ENCODE data around the gene TP63.

TP63 gene

DNA sequence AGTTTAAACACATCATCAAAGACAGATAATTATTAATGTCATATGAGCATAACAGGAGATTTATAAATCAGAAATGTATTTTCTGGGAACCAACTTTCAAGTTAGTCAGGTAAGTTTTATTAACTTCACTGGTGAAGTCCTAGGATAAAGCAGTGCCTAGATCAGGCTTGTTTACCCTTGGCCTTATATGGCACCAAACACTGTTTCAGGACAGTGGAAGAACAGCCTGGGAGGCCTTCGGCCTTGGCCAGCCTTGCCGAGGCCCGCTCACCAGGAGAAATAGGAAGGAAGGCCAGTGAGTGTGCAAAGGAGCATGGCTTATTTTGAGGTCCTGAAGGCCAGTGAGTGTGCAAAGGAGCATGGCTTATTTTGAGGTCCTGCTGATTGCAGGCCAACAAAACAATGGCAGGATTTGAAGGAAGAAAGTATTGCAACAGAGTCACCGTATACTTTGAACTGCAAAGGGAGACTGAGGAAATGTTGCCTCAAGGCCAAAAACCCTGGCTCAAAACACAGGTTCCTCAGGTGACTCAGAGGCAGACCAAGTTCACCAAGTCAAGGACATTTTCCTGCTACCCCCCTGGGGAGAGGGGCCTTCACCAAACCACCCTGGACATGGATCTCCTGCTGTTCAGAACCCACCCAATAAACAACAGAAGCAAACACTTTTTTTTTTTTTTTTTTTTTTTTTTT, 174.3 kb downstream of the TP63 start:
- TF ChIP-seq, protein P1, sequence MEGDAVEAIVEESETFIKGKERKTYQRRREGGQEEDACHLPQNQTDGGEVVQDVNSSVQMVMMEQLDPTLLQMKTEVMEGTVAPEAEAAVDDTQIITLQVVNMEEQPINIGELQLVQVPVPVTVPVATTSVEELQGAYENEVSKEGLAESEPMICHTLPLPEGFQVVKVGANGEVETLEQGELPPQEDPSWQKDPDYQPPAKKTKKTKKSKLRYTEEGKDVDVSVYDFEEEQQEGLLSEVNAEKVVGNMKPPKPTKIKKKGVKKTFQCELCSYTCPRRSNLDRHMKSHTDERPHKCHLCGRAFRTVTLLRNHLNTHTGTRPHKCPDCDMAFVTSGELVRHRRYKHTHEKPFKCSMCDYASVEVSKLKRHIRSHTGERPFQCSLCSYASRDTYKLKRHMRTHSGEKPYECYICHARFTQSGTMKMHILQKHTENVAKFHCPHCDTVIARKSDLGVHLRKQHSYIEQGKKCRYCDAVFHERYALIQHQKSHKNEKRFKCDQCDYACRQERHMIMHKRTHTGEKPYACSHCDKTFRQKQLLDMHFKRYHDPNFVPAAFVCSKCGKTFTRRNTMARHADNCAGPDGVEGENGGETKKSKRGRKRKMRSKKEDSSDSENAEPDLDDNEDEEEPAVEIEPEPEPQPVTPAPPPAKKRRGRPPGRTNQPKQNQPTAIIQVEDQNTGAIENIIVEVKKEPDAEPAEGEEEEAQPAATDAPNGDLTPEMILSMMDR (conservative IDR thresholded peaks at IDR 0.05; ENCODE audit: low read depth, low read length) = no peak
- no peak for DNase-seq (ENCODE audit: low read depth)
- no peak overlapping the region for H3K4me3 ChIP-seq (ENCODE audit: low read length)

DNA sequence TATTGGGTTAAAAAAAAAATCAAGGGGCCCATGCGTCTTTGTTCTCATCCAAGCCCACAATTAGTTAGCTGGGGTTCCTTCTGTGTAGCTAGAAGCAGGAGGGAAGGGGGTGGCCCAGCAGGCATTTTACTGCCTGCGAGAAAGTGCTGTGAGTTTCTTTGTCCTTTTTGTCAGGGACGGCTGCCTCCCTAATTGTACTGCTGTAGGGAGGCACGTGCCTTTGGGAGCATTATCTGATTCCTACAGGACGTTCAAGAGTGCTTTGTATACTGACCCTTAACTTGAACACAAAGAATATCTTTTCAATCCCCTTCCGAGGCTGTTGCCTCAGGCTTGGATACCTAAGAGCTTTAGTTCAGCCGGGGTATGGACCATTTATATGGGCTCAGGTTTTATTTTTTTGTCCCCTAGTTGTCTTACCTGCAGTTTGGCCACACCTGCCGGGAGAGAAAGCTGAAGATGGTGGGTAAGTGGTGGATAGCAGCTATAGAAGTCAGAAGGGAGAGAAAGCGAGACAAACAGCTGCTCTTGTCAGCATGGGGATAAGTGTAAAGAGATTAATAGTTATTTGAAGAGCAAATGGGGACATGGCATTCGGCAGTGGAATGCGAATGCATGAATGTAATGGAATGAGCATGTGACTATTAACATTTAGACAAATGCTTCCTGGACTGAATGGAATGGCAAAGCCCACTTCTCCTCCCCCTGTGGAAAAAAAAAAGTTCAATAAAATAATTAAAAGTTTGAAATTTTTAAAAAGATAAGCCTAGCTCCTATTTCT, 175.2 kb downstream of the TP63 start:
- peak; percentile 88 for DNase-seq (ENCODE audit: low read depth)
- peak overlapping the region; percentile 7 for H3K4me3 ChIP-seq (ENCODE audit: low read length)
- TF ChIP-seq, protein P1 (conservative IDR thresholded peaks at IDR 0.05; ENCODE audit: low read depth, low read length) = no peak

DNA sequence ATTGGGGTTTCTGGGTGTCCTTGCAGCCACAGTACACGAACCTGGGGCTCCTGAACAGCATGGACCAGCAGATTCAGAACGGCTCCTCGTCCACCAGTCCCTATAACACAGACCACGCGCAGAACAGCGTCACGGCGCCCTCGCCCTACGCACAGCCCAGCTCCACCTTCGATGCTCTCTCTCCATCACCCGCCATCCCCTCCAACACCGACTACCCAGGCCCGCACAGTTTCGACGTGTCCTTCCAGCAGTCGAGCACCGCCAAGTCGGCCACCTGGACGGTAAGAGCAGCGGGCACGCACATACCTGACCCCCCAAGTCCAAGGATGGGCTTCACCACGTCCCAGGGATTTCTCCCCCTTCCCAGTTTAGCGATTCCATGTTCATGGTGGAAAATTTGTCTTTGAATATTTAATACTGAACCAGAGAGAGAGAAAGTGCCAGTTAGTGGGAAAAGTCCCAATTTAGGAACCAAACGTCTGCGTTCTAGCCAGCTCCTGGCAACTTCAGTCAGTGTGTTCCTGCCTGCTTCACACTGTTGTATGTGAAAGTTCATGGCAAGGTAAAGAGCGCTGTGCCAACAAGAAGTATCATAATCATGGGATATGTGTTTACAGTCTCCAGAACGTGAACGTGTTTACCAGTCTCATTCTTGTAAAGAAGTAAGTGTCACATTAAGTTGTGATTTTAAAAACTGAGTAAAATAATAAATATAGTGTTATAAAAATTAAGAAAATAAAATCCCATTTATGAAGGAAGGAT, 177.2 kb downstream of the TP63 start:
- no peak for DNase-seq (ENCODE audit: low read depth)
- H3K4me3 ChIP-seq (ENCODE audit: low read length) = no peak overlapping the region
- TF ChIP-seq, protein P1 (conservative IDR thresholded peaks at IDR 0.05; ENCODE audit: low read depth, low read length) = no peak

DNA sequence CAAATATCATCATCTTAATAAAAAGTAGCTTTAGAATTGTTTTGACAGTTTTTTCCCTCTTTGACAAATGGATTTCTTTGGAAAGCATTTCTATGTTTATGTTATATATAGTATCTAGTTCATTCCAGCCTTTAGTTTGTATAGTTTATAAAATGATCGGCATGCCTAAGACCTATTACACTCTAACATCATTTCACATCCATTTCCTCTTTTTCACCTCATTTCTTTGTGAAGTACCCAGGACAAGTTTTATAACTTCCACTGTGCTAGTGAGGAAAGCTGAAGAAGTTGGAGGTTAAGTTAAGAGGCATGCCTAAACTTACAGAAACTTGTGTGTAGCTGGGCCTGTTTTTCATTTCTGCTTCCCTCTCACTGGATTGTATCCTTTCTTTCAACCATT, 178.4 kb downstream of the TP63 start:
- DNase-seq (ENCODE audit: low read depth) = no peak
- TF ChIP-seq, protein P1 (conservative IDR thresholded peaks at IDR 0.05; ENCODE audit: low read depth, low read length) = no peak
- H3K4me3 ChIP-seq (ENCODE audit: low read length) = no peak overlapping the region

DNA sequence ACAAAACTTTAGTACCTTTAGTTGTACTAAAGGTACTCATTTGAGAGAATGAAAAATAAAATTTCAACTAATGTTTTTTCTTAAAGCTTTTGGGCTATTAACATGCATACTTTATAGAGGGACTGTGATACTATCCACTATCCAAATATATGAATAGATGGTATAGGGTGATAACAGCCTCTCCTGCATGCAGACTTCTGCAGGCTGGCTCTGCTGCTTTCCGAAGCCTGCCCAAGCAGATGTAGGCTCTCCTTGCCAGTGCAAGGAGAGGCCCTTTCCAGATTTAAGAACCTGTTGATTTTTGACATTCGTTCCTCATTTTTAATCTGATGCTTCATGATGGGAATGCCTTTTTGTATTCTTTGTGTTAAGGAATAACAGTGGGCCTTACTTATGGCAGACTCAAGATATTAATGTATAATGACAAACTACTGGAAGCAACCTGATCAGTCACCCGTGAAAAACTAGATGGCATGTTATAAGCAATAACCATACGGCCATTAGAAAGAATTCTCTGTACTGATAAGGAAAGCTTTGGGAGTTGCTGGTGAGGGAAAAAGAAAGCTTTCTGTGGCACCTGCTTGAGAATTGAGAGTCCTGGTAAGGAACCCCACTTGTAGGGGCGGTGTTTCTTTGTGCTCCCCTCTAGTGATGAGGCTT, 181.7 kb downstream of the TP63 start:
- H3K4me3 ChIP-seq (ENCODE audit: low read length) = no peak overlapping the region
- TF ChIP-seq, protein P1 (conservative IDR thresholded peaks at IDR 0.05; ENCODE audit: low read depth, low read length) = no peak
- no peak for DNase-seq (ENCODE audit: low read depth)

DNA sequence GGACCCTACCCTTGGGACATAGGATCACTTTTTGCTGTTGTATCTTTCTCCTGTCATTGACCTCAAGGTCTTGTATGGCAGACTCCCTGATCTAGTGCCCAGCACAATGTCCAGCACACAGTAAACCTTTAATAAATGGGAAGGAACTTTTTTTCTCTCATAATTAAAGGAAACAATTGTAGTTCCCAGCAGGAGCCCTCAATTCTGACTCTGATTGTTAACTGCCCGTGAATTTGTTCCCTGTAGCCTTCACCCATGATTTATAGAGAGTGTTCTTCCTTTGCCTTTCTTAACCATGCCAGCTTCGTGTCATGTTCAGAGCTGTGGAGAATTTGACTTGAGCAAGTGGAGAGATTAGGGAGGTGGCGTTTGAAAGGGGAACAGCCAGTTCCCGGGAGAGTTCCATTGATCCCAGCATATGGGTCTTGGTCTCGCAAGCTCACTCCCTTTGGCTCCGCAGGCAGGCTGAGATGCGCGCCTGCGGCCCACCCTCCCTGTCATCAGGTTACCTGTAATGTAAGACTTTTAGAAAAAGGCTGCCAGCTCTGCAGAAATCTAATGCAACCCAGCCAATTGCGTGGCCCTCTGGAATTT, 182.6 kb downstream of the TP63 start:
- TF ChIP-seq, protein P1 (conservative IDR thresholded peaks at IDR 0.05; ENCODE audit: low read depth, low read length) = no peak
- no peak for DNase-seq (ENCODE audit: low read depth)
- H3K4me3 ChIP-seq (ENCODE audit: low read length) = no peak overlapping the region

Measured in retinal pigment epithelial cell (primary cell).